ENCODE measurements around the gene PCDH9. TPM values are rescaled to one million over a fixed set of nuclear protein-coding genes. Genes with fewer than 3 reads are reported as not detected.

The PCDH9 gene
- total RNA-seq, 1 experiment from 2014 or later = 10.1 TPM

DNA sequence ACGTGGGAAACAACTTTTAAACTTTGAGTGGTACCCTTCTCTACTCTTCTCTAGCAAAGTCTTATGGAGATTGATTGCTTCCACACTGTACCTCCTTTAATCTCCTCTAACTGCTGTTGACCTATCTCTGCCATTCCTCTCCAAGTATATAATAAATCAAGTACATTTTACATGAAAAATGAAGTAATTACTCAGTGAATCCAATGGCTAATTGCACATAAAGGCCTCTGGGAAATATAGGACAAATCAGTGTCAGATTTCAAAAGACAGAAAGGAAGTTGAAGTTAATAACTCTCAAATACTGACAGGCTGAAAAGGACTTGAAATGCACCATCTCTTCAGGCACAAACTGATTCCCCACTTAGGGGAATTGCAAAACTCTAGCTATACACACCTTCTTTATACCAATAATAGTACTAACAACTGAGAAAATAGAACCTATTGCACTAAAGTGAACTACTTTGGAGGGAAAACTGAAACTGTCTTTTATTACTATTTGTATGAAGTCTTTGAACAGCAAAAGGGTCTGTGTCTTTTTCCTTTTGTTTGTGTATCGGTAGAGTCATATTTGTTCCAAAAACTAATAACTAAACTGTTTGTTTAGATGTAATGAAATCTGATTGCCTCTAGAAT, 701.1 kb downstream of the PCDH9 start:
- Mint-ChIP-seq H3K4me1 (ENCODE audit: insufficient read depth, unreplicated experiment) (no peaks in the 10 kb centered on the region), H3K36me3 (ENCODE audit: insufficient read depth, unreplicated experiment) (no peaks in the 10 kb centered on the region), H3K4me3 (ENCODE audit: unreplicated experiment) (no peak overlapping the region), H3K27me3 (ENCODE audit: insufficient read depth, unreplicated experiment) (no peaks in the 10 kb centered on the region), H3K27ac (ENCODE audit: low read depth, unreplicated experiment) (no peak overlapping the region), H3K9me3 (ENCODE audit: unreplicated experiment) (no peaks in the 10 kb centered on the region)
- intact Hi-C loops (cut with micrococcal nuclease) = no loop called here
- BruUV-seq (replicated peaks) = no TSS peak
- CTCF ChIA-PET = no interaction called here
- no peak for DNase-seq (ENCODE audit: unreplicated experiment)
- TF ChIP-seq, protein P1, sequence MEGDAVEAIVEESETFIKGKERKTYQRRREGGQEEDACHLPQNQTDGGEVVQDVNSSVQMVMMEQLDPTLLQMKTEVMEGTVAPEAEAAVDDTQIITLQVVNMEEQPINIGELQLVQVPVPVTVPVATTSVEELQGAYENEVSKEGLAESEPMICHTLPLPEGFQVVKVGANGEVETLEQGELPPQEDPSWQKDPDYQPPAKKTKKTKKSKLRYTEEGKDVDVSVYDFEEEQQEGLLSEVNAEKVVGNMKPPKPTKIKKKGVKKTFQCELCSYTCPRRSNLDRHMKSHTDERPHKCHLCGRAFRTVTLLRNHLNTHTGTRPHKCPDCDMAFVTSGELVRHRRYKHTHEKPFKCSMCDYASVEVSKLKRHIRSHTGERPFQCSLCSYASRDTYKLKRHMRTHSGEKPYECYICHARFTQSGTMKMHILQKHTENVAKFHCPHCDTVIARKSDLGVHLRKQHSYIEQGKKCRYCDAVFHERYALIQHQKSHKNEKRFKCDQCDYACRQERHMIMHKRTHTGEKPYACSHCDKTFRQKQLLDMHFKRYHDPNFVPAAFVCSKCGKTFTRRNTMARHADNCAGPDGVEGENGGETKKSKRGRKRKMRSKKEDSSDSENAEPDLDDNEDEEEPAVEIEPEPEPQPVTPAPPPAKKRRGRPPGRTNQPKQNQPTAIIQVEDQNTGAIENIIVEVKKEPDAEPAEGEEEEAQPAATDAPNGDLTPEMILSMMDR (IDR thresholded peaks at IDR 0.05; ENCODE audit: unreplicated experiment) = no peak
- POLR2A ChIA-PET = no interaction called here

DNA sequence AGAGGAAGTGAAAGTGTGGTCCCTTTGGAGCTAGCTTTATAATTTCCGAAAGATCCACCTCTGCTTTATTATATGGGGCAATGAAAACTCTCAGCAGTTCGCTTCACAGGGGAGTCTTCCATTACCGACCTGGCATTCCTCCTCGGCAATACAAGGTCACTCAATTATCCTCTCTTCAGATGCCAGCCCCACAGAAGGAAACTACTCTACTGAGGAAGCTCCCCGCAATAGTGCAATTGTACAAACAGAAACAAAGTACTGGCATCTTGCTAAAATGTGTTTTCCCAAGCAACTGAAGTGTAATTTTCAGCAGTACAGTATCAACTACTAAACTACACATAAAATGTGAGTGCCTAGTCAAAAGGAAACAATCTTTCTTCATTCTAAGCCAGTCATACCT, 702.0 kb downstream of the PCDH9 start:
- Mint-ChIP-seq H3K27me3 (ENCODE audit: insufficient read depth, unreplicated experiment) (no peaks in the 10 kb centered on the region), H3K4me3 (ENCODE audit: unreplicated experiment) (no peak overlapping the region), H3K9me3 (ENCODE audit: unreplicated experiment) (no peaks in the 10 kb centered on the region), H3K27ac (ENCODE audit: low read depth, unreplicated experiment) (no peak overlapping the region), H3K36me3 (ENCODE audit: insufficient read depth, unreplicated experiment) (no peaks in the 10 kb centered on the region), H3K4me1 (ENCODE audit: insufficient read depth, unreplicated experiment) (no peaks in the 10 kb centered on the region)
- BruUV-seq (replicated peaks) = no TSS peak
- intact Hi-C loops (cut with micrococcal nuclease) = no loop called here
- CTCF ChIA-PET = interaction anchor here (0.7 kb wide), 1 partner anchor 58 kb away, joined by 3 read pairs; no protein-coding TSS in a partner anchor
- TF ChIP-seq, protein P1 (IDR thresholded peaks at IDR 0.05; ENCODE audit: unreplicated experiment) = no peak
- POLR2A ChIA-PET = interaction anchor here (0.6 kb wide), 1 partner anchor 531 kb away, joined by 3 read pairs; no protein-coding TSS in a partner anchor
- no peak for DNase-seq (ENCODE audit: unreplicated experiment)

DNA sequence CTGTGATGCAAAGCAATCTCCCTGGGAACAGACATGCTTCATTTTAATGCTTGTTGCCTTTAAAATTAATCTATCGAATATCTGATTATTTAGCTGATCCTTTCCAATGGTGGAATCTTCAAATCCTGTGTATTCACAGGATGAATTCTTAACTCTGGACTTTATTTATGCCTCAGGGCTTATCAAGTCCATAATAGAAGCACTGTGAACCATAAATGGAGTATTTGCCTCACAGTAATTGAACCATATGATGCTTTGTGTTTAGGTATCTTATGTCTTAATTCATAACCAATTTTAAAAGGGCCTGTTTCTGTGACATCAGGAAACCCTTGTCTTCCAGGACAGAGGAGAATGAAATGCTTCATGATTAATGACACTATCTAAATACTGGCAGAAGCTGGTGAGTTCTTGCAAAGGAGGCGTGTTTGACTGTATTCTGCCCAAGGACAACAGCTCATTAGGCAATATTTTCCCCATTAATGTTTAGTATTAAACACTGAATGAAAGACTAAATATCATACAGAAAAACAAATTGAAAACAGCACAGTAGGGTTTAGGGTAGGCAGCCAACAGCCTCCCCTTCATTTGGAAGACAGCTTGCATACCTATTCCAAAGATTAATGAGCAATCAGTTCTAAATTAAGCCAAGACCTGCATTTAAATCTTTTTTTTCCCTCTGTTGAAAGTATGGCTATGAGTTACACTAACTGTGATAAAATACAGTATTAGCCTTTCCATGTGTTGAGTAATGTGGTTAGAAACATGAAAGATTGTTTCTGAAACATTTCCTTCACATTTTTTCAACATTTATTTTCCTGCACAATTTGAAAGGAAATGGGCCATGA, 709.4 kb downstream of the PCDH9 start:
- no peak overlapping the region for H3K4me3 Mint-ChIP-seq (ENCODE audit: unreplicated experiment)
- DNase-seq (ENCODE audit: unreplicated experiment) = no peak
- ChIA-PET CTCF (no interaction called here), POLR2A (no interaction called here)
- no peaks in the 10 kb centered on the region for H3K9me3 Mint-ChIP-seq (ENCODE audit: unreplicated experiment)
- intact Hi-C loops (cut with micrococcal nuclease) = no loop called here
- BruUV-seq (replicated peaks) = no TSS peak
- H3K4me1 Mint-ChIP-seq (ENCODE audit: insufficient read depth, unreplicated experiment) = no peaks in the 10 kb centered on the region
- no peaks in the 10 kb centered on the region for H3K27me3 Mint-ChIP-seq (ENCODE audit: insufficient read depth, unreplicated experiment)
- TF ChIP-seq, protein P1 (IDR thresholded peaks at IDR 0.05; ENCODE audit: unreplicated experiment) = no peak
- H3K27ac Mint-ChIP-seq (ENCODE audit: low read depth, unreplicated experiment) = no peak overlapping the region
- H3K36me3 Mint-ChIP-seq (ENCODE audit: insufficient read depth, unreplicated experiment) = no peaks in the 10 kb centered on the region

DNA sequence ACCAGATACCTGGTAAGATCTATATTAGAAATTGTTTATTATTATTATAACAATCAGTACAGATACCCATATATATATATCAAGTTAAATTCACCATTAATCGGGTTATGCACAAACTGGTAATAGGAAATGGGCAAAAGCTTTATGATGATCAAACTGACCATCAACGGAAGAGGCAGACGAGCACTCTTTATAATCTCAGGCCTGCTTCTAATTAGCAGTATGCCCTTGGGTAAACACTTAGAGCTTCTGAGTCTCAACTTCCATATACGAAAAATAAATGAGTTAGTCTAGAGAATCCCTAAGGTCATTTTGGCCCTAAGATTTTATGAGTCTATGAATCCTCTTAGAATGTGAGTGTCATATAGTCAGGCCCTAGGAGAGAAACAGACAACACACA, 710.9 kb downstream of the PCDH9 start:
- ChIA-PET CTCF (interaction anchor here (0.6 kb wide), 1 partner anchor 861 kb away, joined by 3 read pairs; no protein-coding TSS in a partner anchor), POLR2A (no interaction called here)
- BruUV-seq (replicated peaks) = no TSS peak
- Mint-ChIP-seq H3K4me1 (ENCODE audit: insufficient read depth, unreplicated experiment) (no peaks in the 10 kb centered on the region), H3K9me3 (ENCODE audit: unreplicated experiment) (no peaks in the 10 kb centered on the region), H3K36me3 (ENCODE audit: insufficient read depth, unreplicated experiment) (no peaks in the 10 kb centered on the region), H3K27me3 (ENCODE audit: insufficient read depth, unreplicated experiment) (no peaks in the 10 kb centered on the region), H3K4me3 (ENCODE audit: unreplicated experiment) (no peak overlapping the region), H3K27ac (ENCODE audit: low read depth, unreplicated experiment) (no peak overlapping the region)
- DNase-seq (ENCODE audit: unreplicated experiment) = no peak
- TF ChIP-seq, protein P1 (IDR thresholded peaks at IDR 0.05; ENCODE audit: unreplicated experiment) = no peak
- intact Hi-C loops (cut with micrococcal nuclease) = no loop called here

Measured in MCF 10A (cell line).